Stimulated activated CD8-positive, alpha-beta memory T cell treated with anti-CD3 and anti-CD28 coated beads, Interleukin-4, amount 100 ng/mL, for 48 hours (primary cell): Measurements from ENCODE around the gene ABTB2.
A peak's percentile ranks its signal among the peaks of the same experiment; 100 is the strongest.
"Not testable (repeated sequence)": the region's sequence is repeated elsewhere in the genome, so short reads cannot be mapped to it uniquely, and the experiment has no call there.

Source experiments
- DNase-seq: peaks from one replicate; pipeline ENCODE4 v3.0.0-alpha.2; 2020

Gene ABTB2

DNA sequence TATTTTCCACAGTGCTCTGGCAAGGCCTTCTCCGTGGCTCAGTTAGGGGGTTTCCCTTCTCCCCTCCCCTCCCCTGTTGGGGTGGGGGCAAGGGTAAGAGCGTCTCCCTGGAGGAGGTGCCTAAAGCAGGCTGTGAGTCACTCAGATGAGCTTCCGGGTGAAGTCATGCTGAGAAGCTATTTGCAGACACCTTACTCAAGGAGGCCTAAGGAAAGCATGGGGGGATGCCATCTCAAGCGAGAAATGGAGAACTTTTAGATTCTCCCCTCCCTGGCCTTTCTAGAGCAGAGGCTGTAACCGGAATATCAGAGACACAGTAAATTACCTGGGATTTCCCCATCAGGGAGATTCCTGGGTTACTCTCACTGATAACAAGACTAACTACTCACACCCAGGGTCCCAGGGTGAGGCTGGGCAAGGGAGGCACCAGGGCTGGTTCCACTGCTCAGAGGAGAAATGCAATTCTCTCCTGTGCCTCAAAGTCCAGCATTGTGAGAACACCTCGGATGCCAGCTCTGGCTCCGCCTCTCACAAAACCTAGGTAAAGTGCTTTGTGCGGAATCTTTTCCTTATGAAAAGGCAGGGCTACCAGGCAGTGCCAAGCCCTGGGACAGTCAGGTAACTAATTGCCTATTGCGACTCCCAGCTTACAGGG, 123.6 kb downstream of the ABTB2 start:
- peak; percentile 80 for DNase-seq

DNA sequence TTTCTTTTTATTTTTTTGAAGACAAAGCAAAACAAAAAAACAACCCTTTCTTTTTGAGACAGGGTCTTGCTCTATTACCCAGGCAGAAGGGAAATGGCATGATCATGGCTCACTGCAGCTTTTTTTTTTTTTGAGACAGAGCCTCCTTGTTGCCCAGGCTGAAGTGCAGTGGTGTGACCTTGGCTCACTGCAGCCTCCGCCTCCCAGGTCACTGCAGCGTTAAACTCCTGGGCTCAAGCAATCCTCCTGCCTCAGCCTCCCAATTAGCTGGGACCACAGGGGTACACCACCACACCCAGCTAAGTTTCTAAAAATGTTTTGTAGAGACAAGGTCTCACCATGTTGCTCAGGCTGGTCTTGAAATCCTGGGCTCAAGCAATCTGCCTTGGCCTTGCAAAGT, 124.6 kb downstream of the ABTB2 start:
- no peak for DNase-seq

DNA sequence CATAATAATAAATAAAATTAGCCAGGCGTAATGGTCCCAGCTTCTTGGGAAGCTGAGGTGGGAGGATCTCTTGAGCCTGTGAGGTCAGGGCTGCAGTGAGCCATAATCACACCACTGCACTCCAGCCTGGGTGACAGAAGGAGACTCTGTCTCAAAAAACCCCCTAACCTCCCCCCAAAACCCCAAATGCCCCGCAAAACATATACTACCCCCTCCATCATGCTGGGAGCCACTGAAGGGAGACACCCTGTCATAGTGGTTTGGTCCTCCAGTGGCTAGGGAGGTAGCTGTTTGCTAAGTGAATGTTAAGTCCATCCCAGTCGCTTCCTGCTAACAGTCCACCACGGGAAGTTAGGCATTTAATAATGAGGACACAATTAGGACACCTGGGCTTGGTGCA, 125.0 kb downstream of the ABTB2 start:
- DNase-seq = no peak

DNA sequence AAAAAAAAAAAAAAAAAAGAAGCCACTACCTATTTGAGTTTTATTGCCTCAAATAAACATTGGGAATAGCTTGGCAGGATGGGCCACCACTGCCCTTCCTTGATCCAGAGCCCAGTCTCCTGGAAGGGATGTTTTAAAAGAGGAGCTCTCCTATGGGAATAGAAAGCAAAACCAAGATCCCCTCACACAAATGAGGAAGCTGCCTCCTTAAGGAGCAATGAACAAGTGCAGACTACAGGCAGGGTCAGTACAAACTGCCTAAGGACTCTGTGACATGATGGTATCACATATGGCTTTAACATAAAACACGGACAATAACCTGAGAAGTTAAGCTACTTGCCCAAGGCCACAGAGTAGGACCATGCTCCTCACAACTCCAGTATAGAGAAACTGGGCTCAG, 131.6 kb downstream of the ABTB2 start:
- no peak for DNase-seq

DNA sequence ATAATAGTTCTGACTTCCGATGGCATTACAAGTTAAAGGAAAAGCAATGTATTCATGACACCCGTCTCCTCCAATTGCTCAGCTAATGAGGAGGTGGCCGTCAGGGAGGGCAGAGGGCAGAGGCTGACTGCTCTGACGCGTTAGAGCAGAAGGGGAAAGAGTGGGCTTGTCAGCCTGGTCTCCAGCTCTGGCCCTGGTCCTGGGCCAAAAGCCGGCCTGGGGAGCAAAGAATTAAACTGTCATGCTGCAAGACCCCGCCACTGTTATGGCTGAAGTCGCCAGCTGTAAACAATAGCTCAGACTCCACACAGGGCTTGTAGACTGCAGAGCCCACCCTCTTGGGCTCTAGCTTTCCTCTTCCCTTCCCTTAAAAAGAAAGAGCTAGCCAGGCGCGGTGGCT, 132.7 kb downstream of the ABTB2 start:
- no peak for DNase-seq

DNA sequence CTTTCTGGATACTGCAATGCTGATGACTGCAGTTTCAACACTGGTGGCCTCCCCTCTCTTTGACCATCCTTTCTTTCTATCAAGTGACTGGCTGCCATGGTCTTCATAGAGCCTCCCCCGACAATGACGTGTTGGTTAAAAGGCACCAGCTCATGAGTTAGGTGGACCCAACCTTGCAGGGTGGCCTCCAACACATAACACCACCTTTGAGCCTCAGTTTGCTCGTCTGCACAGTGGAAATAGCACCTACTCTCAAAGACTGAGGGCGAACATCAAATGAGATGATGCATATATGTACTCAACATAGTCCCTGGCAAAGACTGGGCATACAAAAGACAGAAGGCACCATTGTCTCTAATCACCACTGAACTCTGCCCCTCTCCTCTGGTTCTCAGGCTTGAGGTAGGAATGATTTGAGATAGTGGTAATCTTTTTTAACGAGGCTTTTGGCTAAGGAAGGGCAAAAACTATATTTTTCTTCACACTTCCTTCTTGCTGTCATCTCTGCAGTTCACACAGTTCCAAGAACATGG, 133.3 kb downstream of the ABTB2 start:
- no peak for DNase-seq

DNA sequence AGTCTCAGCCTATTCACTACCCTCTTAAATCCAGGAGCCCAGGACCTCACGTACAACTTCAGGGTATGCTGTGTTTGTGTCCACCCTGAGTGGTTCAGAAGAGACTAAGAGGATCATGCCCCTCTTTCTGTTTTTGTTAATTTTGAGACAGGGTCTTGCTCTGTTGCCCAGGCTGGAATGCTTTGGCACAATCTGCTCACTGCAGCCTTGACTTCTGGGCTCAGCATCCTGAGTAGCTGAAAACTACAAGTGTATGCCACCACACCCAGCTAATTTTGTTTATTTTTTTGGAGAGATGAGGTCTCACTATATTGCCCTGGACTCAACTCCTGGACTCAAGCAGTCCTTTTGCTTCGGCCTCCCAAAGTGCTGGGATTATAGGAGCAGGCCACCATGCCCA, 133.9 kb downstream of the ABTB2 start:
- no peak for DNase-seq

DNA sequence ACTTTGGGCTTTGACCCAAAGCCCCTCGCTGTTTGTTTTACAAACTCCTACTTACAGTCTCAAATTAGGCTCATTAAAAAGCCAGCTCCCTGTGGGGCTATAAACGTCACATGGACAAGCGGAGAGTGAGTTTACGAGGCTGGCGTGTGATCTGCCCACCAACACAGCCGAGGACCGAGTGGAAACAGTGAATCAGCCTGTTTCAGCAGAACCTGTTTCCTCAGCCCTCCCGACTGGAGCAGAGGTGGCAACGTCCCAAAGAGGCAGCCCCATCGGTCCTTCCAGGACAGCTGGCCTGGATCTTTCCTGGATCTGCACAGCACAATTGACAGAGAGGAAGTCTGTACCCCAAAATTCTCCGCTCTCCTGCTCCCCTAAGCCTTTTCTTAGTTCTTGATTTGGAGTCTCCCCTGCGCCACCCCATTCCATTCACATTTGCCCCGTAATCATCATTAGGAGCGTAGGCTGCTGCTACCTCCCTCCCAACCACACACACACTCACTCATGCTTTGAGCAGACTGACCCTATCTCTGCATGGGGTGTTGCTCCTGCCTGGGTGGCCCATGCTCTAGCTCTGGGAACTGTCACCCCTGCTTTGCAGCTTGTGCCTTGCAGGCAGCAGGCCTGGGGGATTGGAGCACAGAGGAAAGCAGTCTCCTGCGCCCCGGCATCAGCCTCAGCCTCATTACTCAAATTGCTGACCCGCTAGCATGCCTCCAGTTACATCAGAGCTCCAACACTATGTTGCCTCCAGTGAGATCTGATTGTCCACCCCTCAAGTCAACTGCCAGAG, 134.6 kb downstream of the ABTB2 start:
- DNase-seq = no peak

DNA sequence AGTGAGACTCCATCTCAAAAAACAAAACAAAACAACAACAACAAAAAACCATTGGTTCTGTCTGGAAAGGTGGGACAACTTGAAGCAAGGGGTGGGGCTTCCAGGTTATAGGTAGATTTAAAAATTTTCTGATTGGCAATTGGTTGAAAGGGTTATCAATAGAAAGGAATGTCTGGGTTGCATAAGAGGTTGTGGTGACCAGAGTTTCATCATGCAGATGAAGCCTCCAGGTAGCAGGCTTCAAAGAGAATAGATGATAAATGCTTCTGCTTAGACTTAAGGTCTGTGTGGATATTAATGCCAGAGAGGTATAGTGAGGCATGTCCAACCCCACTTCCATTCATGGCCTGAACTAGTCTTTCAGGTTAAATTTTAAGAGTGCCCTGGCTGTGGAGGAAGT, 135.8 kb downstream of the ABTB2 start:
- DNase-seq = no peak

DNA sequence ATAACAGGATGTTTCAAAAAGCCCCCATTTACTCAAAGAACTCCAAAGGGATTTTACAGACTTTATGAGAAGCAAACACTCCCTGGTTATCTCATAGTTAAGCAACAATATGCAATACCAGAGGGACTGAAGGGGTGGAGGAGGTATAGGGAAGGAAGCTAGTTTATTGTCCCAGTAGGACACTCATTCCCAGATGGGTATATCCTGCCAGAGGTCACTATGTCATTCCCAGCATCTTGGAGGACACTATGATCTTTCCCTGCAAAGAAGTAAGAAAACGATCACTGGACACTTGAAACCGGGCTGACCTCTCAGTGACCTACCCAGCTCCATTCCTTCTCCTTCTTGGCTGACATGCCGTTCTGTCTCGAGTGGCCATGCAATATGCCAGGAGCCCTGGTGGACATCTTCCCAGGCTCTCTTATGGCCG, 137.9 kb downstream of the ABTB2 start:
- DNase-seq = no peak

DNA sequence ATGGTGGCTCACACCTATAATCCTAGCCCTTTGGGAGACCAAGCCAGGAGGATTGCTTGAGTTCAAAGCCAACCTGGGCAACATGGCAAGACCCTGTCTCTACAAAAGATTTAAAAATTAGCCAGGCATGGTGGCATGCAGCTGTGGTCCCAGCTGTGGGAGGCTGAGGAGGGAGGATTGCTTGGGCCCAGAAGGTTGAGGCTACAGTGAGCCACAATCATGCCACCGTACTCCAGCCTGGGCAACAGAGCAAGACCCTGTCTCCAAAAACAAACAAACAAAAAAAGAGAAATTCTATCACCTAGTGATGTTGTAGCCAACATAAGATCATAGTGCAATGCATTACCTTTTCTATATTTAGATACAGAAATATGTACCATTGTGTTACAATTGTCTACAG, 138.5 kb downstream of the ABTB2 start:
- no peak for DNase-seq

DNA sequence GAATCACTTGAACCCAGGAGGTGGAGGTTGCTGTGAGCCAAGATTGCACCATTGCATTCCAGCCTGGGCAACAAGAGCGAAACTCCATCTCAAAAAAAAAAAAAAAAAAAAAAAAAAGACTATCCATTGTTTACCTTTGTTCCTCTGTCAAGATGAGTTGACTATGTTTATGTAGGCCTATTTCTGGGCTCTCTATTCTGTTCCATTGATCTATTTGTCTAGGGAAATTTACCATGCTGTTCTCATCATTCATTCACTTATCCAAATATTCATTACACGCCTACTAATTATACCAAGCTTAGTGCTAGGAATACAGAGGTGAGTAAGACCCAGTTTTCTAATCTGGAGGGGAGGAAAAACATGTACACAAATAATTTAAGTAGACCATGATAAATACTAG, 139.1 kb downstream of the ABTB2 start:
- DNase-seq = not testable (repeated sequence)

DNA sequence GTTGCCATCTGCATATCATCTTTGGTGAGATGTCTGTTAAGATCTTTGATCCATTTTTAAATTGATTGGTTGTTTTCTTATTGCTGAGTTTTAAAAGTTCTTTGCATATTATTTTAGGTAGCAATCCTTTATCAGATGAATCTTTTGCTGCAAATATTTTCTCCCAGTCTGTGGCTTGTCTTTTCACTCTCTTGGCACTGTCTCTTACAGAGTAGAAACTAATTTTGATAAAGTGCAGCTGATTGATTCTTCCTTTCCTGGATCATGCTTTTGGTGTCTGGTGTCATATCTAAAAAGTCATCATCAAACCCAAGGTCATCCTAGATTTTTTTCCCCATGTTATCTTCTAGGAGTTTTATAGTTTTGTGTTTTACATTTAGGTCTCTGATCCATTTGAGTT, 139.7 kb downstream of the ABTB2 start:
- DNase-seq = no peak

DNA sequence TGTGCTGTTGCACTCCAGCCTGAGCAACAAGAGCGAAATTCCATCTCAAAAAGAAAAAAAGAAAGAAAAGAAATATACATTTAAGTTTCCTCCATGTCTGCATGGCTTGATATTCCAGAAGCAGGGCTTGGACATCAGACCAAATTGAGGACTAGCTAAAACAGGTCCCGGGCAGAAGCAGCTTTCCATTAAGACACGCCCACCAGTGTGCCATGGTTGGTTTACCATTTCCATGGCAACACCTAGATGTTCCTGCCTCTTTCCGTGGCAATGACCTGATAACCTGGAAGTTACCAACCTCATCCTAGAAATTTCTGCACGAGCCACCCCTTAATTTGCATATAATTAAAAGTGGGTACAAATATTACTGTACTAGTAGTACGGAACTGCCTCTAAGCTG, 141.1 kb downstream of the ABTB2 start:
- DNase-seq = no peak

DNA sequence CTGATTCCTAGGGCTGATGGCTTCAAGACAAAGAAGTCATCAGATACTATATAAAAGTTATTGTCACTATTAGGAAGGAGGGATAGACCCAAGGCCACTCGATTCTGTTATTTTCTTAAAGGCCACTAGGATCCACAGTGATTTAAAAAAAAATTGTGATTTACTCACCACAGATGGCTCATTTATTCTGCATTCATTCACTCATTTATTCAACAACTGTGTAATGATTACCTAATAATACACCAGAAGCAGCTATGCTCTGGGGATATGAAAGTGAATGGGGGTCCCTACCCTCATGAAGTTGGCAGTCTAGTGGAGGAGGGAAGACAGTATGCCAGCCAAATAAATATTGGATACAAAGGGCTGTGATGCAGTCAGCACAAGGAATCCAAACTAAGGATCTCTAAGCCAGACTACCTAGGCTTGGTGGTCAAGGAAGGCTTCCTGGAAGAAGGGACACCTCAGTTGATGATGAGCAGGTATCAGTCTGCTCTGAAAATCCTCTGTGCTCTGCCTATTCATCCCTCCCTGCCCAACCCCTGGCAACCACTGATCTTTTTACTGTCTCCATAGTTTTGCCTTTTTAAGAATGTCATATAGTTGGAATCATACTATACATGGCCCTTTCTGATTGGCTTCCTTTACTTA, 141.9 kb downstream of the ABTB2 start:
- DNase-seq = no peak

DNA sequence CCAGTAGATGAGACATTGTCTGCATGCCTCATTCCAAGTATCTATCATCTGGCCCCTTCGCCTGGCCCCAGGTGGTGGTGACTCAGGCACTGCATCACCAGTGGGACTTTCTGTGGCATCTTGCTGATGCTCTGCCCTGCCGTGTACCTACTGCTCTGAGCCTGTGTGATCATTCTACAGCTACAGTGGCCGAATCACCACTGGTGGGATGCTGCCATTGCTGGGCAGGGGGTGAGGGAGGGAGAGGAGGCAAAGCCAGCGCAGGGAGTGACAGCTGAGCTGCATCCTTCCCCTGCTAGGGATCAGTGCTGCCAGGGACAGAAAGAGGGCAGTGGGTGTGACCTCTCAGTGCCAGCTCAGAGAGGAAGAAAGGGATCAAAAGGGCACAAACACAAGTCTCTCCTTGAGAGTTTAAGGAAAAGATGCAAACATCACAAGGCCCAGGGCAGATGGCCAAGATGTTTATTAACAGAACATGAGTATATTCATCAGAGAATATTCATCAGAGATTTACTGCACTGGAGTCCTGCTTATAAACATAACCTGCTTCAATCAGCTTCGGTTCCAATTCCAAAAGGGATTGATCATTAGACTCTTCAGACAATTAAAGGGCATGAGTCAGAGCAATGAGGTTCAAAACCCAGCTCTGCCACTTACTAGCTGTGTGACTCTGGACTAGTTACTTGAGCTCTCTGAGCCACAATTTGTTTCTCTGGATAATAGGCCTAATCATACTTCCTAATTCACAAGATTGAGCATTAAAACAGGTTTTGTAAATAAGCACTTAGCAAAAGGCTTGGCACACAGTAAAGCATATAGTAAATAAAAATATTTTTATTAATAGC, 142.6 kb downstream of the ABTB2 start:
- peak; percentile 87 for DNase-seq

DNA sequence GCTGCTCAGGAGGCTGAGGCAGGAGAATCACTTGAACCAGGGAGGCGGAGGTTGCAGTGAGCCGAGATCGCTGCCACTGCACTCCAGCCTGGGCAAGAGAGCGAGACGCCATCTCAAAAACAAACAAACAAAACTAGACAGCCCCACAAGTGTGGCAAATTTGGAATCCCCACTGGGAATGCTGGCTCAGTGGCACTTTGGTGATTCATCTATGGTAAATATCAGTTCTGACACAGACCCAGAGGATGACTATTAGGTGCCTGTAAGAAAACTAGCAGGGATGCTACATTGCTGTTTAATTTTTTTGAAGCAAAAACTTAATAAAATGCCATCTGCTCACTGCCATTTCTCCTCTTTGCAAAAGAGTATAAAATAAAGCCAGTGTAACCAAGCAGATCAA, 144.4 kb downstream of the ABTB2 start:
- DNase-seq = no peak

DNA sequence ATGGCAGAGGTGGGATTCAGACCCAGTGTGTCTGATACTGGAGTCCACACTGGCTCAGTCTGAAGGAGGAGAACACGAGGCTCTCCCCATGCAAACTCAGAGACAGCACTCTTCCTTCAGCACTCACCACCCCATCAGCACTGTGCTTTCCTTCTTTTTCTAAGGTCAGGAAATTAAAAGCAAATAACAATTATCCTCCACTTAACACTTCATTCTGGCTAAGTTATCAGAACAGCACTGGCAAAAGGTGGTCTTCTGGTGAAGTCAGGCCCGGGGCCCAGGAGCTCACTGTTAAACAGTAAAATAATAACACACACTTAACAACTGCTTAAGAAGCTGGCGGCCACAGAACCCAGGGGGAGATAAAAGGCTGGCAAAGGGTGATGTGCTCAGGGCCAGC, 145.2 kb downstream of the ABTB2 start:
- no peak for DNase-seq

DNA sequence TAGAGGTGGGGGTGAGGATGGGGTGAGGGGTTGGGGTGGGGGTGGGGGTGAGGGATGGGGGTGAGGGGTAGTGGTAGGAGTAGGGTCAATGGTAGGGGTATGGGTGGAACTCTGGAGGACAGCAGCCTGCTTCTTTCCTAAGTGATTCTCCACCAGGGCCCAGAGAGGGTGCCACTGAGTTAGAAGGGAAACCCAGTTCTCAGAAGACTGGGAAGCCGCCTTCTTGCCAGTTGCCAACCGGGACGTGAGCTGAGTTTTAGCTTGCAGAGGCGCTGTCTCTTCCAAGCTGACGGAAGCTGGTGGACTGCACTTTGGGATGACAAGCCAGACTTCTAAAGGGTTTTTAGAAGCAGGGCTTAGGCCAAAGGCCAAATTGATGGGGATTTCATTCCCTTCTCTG, 148.0 kb downstream of the ABTB2 start:
- no peak for DNase-seq

DNA sequence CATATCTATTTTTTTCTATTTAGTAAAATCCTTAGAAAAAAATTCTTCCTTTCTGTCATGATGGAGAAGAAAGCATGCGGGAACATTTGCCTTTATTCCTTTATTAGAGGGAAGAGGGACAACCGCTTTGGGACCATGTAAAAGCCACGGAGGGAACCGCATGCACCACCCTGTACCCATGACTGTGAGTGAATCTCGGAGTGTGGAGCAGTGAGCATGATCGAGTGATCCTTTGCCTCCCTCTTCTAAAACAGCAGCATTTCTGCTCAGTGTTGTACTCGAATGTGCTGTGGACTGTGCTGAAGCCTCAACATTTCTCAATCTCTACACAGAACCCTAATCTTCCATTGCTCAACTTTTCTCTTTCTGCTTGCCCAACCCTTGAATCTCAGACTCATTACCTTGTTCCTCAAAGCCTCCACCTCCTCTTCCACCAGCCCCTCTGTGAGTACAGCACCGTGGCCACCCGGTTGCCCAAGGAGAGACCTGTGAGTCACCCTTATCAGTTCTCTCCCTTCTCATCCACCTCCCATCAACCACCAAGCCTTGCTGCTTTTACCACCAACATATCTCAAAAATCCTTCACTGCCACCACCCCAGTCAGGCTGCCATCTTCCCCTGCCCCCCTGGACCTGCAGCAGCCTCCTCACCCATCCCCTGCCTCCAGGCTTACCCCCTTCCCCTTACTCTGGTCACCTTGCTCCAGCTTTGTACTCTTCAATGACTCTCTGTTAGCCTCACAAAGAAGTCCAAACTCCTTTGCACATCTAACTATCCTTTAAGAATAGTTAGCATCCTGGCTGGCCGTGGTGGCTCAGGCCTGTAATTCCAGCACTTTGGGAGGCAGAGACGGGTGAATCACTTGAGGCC, 149.3 kb downstream of the ABTB2 start:
- peak; percentile 62 for DNase-seq

DNA sequence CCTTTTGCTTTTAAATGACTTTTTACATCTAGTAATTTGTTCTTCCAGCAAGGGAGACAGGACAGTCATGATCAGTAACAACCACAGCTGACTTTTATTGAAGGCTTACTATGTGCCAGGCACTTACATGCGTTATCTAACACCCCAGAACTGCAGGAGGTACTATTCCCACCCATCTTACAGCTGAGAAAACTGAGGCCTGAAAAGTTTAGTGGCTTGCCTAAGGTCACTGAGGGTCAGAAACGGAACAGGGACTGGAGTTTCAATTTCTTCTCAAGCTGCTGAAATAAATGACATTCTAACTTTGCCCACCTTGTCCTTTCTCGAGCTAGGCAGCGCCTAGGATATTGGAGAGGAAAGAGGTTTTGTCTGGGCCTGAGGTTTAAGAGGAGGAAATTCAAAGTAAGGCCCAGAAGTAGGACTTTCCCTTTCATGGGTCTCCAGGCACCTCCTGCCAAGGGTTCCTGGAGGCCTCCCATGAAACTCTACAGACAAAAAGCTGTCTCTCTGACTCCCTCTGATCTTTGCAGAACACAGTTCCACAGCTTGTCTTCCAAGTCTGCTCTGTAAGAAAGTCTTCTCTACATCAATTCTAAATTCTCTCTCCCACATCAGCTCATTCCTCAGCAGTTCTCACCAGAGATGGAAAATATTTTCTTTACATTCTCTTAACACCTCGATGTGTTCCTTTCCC, 150.2 kb downstream of the ABTB2 start:
- no peak for DNase-seq
